ENCODE measurements around the gene PRSS50. TPM values are rescaled to one million over a fixed set of nuclear protein-coding genes. Genes with fewer than 3 reads are reported as not detected.

PRSS50 gene
- total RNA-seq, 1 donor from 2014 or later, result not detected

DNA sequence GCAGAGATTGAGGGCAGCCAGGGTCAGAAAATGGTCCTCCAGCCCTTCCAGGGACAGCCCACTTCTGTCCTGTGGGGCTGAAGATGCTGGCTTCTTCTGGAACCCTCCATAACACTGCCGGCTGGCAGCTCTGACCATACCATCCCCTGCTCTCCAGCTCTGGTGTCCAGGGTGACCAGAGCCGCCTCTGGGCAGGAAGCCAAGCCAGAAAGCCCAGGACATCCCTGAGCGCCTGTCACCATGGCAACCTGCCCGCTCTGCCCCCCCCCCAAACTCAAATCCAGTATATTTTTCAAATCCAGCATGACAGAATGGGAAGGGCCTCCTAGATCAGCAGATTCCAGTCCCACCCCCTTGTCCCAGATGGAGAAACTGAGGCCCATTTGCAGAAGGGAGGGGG, 16.9 kb downstream of the PRSS50 start:
- DNase-seq (ENCODE audit: extremely low spot score, unreplicated experiment), result no peak
- peaks cover 13% of the 10 kb centered on the region for H3K4me1 Mint-ChIP-seq (ENCODE audit: unreplicated experiment)
- no peaks in the 10 kb centered on the region for H3K9me3 Mint-ChIP-seq (ENCODE audit: unreplicated experiment)
- no peak overlapping the region for H3K4me3 Mint-ChIP-seq (ENCODE audit: unreplicated experiment)
- H3K27me3 Mint-ChIP-seq (ENCODE audit: unreplicated experiment), result peaks cover 5% of the 10 kb centered on the region
- TF ChIP-seq, protein P1, sequence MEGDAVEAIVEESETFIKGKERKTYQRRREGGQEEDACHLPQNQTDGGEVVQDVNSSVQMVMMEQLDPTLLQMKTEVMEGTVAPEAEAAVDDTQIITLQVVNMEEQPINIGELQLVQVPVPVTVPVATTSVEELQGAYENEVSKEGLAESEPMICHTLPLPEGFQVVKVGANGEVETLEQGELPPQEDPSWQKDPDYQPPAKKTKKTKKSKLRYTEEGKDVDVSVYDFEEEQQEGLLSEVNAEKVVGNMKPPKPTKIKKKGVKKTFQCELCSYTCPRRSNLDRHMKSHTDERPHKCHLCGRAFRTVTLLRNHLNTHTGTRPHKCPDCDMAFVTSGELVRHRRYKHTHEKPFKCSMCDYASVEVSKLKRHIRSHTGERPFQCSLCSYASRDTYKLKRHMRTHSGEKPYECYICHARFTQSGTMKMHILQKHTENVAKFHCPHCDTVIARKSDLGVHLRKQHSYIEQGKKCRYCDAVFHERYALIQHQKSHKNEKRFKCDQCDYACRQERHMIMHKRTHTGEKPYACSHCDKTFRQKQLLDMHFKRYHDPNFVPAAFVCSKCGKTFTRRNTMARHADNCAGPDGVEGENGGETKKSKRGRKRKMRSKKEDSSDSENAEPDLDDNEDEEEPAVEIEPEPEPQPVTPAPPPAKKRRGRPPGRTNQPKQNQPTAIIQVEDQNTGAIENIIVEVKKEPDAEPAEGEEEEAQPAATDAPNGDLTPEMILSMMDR (IDR thresholded peaks at IDR 0.05), result no peak
- H3K36me3 Mint-ChIP-seq (ENCODE audit: unreplicated experiment), result no peaks in the 10 kb centered on the region
- H3K27ac Mint-ChIP-seq (ENCODE audit: unreplicated experiment), result no peak overlapping the region

DNA sequence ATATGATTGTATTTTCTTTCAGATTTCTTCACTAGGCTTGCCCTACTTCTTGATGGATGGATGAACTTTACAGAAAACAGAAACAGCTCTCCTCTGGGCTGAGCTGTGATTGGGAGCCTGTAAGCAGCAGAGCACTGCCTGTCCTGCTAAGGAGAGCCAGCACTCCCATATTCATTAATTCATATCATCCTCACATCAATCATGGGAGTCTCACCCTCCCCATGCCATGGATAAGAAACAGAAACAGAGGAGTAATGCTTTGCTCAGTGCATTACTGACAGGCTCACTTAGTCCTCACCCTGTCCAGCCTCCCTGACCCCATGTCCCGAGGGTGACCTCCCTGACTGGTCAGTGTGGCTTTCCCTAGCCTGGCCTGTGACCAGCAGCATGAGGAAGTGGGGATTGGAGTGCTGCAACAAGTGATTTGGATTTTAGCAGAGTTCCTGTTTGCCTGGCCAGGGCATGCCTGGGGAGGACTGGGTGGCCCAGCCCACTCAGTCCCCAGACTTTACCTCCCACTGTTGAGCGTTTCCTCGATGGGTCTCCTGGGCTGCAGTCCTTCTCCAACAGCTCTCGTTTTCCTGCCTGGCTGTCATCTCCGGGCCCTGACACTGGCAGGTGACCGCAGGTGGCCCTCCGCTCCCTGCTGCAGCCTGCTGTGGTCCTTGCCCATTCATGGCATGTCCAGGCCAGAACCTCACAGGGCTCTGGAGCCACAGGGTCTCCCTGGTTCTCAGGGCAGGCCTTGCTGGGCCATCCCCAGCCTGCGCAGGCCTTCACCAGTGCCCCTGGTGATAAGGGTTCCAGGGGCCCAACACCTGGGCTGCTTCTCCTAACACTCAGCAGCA, 17.8 kb downstream of the PRSS50 start:
- peaks cover 5% of the 10 kb centered on the region for H3K27me3 Mint-ChIP-seq (ENCODE audit: unreplicated experiment)
- no peaks in the 10 kb centered on the region for H3K9me3 Mint-ChIP-seq (ENCODE audit: unreplicated experiment)
- no peak overlapping the region for H3K4me3 Mint-ChIP-seq (ENCODE audit: unreplicated experiment)
- no peak overlapping the region for H3K27ac Mint-ChIP-seq (ENCODE audit: unreplicated experiment)
- TF ChIP-seq, protein P1 (IDR thresholded peaks at IDR 0.05), result no peak
- H3K4me1 Mint-ChIP-seq (ENCODE audit: unreplicated experiment), result peaks cover 15% of the 10 kb centered on the region
- H3K36me3 Mint-ChIP-seq (ENCODE audit: unreplicated experiment), result no peaks in the 10 kb centered on the region
- no peak for DNase-seq (ENCODE audit: extremely low spot score, unreplicated experiment)

DNA sequence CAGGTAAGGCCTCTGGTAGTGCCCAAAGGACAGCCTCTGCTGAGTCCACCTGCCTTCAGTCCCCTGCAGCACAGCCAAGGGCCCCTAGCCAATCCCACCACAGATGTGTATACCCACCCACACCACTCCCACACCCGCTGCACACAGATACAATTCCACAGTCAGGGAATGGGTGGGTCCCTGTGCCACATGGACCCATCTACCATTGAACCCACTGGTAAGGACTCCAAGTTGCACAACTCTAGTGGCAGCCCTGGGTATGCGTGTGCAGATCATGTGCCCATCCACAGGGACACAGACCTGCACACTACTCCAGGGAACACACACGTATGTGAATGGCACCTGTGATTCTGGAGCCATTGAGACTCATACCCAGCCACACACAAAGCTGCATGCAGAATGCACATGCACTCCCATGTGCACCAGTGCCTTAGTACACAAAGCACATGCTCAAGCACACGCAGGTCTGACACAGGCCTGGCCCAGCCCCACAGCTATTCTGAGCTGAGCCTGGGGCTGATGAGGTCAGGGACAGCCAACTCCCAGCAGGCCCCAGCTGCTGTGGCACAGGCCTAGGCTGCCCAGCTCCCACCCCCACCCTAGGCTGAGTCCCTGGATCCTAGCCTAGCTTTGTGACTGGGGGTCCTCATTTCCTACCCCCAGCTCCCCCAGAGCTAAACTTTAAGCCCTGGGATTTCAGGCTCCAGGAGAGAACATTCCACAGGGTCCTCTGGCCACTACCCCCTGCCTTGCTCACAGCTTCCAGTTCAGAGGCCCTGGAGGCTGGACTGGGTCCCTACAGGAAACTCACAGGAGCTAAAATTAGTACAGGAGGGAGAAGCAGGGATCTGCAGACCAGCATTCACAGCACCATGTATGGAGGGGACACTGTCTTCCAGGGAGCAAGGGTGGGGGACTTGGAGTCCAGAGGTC, 21.4 kb downstream of the PRSS50 start:
- TF ChIP-seq, protein P1 (IDR thresholded peaks at IDR 0.05), result no peak
- H3K4me3 Mint-ChIP-seq (ENCODE audit: unreplicated experiment), result no peak overlapping the region
- H3K4me1 Mint-ChIP-seq (ENCODE audit: unreplicated experiment), result peaks cover 21% of the 10 kb centered on the region
- no peaks in the 10 kb centered on the region for H3K27me3 Mint-ChIP-seq (ENCODE audit: unreplicated experiment)
- no peaks in the 10 kb centered on the region for H3K36me3 Mint-ChIP-seq (ENCODE audit: unreplicated experiment)
- H3K9me3 Mint-ChIP-seq (ENCODE audit: unreplicated experiment), result no peaks in the 10 kb centered on the region
- DNase-seq (ENCODE audit: extremely low spot score, unreplicated experiment), result no peak
- H3K27ac Mint-ChIP-seq (ENCODE audit: unreplicated experiment), result no peak overlapping the region

DNA sequence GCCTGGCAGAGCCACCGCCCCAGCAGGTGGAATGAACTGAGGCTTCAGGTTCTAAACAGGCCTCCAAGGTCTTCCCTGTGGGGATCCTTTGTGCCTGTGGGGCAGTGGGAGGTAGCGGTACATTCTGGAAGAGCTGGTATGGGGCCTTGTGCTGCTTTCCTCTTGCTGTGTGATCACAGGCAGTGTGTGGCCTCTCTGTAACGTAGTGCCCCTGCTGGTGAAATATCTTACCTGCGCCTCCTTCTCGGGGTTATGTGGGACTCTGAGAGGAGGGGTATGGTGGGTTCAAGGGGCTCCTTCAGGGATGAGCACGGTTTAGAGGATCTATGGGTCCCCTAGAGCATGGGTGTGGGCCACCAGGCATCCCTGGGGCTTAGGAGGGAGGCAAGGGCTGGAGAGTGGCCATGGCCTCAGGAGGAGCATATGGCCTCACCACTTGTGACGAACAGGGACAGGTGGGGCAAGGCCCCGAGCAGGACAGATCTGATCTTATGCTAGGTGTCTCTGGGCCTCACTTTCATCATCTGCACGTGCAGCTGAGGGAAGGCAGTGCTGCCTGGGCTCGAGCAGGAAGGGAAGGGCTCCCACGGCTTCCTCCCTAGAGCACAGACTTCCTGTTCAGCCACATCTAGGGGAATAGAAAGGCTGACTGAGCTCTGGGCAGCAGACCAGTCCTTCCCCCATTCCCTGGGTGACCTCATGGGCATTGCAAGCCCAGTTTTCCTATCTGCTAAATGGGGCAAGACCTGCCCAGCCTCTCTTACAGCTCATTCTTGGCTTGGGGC, 22.3 kb downstream of the PRSS50 start:
- H3K27me3 Mint-ChIP-seq (ENCODE audit: unreplicated experiment), result no peaks in the 10 kb centered on the region
- no peak for DNase-seq (ENCODE audit: extremely low spot score, unreplicated experiment)
- H3K4me1 Mint-ChIP-seq (ENCODE audit: unreplicated experiment), result peaks cover 21% of the 10 kb centered on the region
- TF ChIP-seq, protein P1 (IDR thresholded peaks at IDR 0.05), result peak; percentile 36
- no peaks in the 10 kb centered on the region for H3K36me3 Mint-ChIP-seq (ENCODE audit: unreplicated experiment)
- H3K9me3 Mint-ChIP-seq (ENCODE audit: unreplicated experiment), result no peaks in the 10 kb centered on the region
- H3K27ac Mint-ChIP-seq (ENCODE audit: unreplicated experiment), result no peak overlapping the region
- no peak overlapping the region for H3K4me3 Mint-ChIP-seq (ENCODE audit: unreplicated experiment)

All from osteocyte (in vitro differentiated cells).